PFSK-1 (cell line): ENCODE measurements around the gene ENOSF1.

ENCODE experiments used
- FOXP2 ChIP-seq: optimal IDR thresholded peaks from 2 replicates; pipeline ENCODE3; 2011; ENCODE audit warnings: borderline replicate concordance, control low read depth, inconsistent platforms; ENCODE audit not compliant: insufficient read depth; ENCODE audit errors: extremely low read length, extremely low read depth
- REST ChIP-seq, 2 experiments: IDR thresholded peaks; 2 replicates each; pipeline versions ENCODE4 v1.6.1 to v1.8.0; 2011 to 2012; ENCODE audit warnings: low read depth in 2 of 2, low read length in 2 of 2, control low read depth in 1 of 2, inconsistent platforms in 1 of 2, mild to moderate bottlenecking in 1 of 2, moderate library complexity in 1 of 2; ENCODE audit not compliant: insufficient read depth in 1 of 2
- SIN3A ChIP-seq: IDR thresholded peaks from 2 replicates; pipeline ENCODE4 v1.6.1; 2012; ENCODE audit warnings: mild to moderate bottlenecking, low read length, moderate library complexity, borderline replicate concordance; ENCODE audit not compliant: insufficient read depth
- TAF1 ChIP-seq: IDR thresholded peaks from 2 replicates; pipeline ENCODE4 v1.6.1; 2012; ENCODE audit warnings: low read length, control low read depth, borderline replicate concordance; ENCODE audit not compliant: insufficient read depth

- TF ChIP-seq TAF1 (no peak), REST (IDR thresholded peaks at IDR 0.05; ENCODE audit: insufficient read depth in 1 of 2, low read depth in 2 of 2, low read length in 2 of 2) (no peak), SIN3A (no peak), FOXP2 (no peak)
Measured at GRCh38 chr18:659597-659996, 52.8 kb downstream of the ENOSF1 start.
